HG03378 (cell line): ENCODE data around the gene DLL3.

Source experiments
- ATAC-seq: cut with Tn5 transposase; IDR thresholded peaks from one replicate; pipeline ENCODE4 v1.9.1; 2021; ENCODE audit warnings: mild to moderate bottlenecking, moderate library complexity; ENCODE audit not compliant: unreplicated experiment

The DLL3 gene

DNA sequence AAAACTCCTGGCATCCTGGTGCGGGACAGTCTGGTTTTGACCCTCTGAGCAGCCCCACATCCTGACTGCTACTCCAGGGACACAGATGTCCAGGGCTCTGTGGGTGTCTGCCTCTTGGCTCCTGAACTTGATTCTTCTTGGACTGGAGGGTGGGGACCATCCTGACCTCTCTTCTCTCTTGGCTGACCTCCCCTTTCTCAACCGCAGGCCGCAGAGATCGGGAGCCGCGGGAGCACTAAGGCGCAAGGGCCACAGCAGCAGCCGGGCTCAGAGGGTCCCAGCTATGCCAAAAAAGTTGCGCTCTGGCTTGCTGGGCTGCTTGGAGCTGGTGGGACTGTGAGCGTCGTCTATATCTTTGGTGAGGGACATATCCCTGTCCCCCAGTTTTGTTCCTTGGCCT is 17.1 kb upstream of the DLL3 start:
- ATAC-seq: no peak

DNA sequence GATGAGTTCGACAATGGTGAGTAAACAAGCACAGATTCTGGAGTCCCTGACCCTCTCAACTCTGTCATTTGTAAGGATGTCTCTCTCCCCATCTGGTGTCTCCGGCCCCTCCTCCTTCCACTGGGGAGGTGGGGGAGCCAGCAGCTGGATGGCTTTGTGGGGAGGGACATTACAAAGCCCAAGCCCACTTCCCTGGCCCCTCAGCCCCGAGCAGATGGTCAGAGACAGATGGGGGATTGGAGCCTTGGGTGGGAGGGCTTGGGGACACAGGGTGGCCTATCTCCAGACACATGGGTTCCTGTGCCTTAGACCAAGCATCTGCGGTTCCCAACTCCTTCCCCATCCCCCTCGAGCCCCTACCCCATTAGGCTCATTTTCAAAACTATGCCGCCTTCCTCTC is 15.6 kb upstream of the DLL3 start:
- no peak for ATAC-seq

DNA sequence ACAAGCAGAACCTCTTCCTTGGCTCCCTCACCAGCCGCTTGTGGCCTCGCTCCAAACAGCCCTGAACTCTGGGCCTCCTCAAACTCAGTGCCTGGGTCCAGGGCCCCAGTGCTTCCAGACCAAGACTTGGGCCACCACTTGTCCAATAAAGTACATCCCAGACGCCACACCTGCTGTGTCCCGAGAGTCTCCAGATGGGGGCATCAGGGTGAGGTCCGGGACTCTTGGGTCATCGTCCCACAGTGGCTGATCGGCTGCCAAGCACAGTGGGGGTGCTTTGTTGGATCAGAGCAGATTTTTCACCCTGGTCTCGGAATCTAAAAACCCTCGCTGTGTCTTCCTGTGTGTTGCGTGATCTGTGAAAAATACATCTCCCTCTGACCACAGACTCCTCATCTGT is 9.0 kb upstream of the DLL3 start:
- no peak for ATAC-seq

DNA sequence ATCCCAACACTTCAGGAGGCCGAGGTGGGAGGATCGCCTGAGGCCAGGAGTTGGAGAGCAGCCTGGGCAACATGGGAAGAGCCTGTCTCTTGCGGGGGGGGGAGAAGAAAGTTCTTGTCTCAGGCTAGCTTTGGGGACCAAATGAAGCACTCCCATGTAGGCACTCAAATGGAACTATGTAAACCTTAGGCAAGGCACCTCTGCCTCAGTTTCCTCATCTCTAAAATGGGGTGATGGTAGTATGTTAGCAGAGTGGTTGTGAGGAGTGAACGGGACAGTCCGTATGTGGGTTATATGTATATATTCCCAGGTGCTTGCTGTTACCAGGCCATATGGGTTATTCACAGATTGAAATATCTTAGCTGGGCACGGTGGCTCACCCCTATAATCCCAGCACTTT is 6.5 kb upstream of the DLL3 start:
- no peak for ATAC-seq

DNA sequence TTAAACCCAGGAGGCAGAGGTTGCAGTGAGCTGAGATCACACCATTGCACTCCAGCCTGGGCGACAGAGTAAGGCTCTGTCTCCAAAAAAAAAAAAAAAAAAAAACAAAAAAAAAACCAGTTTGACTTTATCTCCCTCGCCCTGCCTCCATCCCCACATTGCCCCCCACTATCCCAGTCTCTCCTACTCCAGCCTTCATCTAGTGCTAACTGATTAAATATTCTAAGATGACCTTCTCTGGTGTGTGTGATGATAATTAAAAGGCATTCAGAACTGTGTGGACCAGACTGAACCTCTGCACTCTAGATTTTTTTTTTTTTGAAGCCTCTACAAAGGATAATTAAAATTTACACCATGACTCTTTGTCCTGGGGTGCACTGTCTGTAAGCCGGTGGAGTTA is 6.0 kb upstream of the DLL3 start:
- ATAC-seq: no peak

DNA sequence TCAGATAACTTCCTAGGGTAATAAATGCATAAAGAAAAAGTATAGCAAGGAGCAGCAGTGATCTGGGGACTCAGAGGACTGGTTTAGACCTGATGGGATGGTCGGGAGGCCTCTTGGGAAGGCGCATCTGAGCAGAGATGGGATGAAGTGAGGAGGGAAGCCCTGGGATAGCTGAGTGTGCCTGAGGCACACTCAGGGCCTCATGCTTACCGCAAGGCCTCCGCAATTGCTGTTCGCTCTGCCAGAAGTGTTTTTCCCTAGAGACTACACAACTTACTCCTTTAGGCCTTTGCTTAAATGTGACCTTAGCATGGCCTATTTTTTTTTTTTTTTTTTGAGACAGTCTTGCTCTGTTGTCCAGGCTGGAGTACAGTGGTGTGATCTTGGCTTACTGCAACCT is 4.1 kb upstream of the DLL3 start:
- ATAC-seq: no peak

DNA sequence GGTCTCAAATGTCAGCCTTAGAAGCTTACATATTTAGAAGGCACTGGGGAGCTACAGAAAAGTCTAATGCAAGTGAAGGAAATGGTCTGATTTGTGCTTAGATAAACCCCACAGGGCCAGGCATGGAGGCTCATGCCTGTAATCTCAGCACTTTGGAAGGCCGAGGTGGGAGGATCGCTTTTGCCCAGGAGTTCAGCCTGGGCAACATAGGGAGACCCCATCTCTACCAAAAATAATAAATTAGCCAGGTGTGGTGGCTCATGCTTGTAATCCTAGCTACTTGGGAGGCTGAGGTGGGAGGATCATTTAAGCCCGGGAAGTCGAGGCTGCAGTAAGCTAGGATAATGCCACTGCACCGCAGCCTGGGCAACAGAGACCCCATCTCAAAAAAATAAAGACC is 2.7 kb upstream of the DLL3 start:
- ATAC-seq: no peak

DNA sequence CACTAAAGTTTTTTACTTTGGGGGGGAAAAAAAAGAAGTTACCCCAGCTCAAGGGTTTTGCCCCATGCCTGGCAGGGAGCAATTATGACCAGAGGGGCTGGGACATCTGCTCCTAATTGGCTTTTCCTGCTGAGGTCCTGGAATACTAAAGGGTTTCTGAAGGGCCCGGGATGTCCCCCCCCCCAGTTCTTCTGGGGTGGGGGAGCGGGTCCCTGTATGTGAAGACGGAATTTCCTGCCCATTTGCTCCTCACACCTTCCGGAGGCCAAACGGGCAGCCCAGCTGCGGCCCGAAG is 1.1 kb upstream of the DLL3 start:
- ATAC-seq: no peak

DNA sequence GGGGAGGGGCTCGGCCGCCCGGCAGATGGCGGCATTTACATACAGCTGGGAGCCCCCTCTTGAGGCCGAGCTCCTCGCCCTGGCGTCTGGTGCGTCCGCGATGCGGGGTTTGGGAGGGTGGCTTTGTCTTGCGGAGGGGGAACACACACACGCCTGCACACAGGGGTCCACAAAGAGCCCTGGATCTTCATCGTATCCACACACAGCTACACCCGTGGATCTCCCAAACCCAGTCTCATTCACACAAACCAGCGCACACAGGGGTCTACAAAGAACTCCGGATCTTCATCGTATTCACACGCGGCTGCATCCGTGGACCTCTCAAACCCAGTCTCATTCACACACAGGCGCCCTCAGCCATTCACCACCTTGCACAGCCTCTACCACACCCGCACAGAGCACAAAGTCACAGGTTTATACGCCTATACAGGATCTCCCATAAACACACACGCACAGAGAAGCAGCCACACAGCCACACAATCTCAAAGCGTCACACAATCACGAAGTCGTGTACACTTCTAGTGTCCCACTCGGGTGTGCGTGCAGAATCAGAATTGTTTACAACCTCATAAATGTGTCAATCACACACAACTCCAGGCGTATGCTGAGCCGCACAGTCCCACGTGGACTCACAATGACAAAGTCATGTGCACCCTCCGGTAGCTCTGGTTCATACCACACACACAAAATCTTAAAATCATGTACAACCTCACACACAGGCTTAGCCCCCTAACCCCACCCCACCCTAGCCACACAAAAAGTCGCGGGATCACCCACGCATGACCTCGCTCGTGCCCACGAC is 550 bp upstream of the DLL3 start:
- no peak for ATAC-seq

DNA sequence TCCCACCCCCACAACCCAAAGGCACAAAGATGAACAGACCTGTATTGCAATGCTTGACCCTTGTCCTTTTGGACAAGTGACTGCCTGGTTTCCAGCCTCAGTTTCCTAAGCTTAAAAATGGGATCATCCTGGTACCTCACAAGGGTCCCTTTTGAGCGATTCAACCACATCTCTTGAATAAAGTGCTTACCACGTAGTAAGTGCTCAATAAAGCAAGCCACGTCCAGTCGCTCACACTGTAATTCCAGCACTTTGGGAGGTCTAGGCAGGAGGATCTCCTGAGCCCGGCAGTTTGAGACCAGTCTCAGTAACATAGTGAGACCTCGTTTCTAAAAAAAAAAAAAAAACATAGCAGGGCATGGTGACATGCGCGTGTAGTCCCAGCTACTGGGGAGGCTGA is 1.2 kb downstream of the DLL3 start:
- no peak for ATAC-seq

DNA sequence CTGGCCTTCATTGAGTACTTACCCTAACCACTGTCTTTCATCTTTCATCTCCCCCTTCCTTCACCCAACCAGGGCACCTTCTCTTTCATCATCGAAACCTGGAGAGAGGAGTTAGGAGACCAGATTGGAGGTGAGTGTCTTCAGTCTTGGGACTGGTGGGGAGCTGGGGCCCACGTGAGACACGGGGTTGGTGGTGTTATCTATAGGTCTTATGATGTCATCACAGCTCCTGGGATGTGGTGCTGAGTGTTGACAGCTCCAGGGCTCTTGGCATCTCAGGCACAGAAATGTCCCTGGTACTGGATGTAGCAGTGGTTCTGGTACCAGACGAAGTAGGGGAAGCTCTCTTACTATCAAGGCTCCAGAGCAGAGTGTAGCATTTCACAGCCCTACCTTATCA is 1.8 kb downstream of the DLL3 start:
- no peak for ATAC-seq

DNA sequence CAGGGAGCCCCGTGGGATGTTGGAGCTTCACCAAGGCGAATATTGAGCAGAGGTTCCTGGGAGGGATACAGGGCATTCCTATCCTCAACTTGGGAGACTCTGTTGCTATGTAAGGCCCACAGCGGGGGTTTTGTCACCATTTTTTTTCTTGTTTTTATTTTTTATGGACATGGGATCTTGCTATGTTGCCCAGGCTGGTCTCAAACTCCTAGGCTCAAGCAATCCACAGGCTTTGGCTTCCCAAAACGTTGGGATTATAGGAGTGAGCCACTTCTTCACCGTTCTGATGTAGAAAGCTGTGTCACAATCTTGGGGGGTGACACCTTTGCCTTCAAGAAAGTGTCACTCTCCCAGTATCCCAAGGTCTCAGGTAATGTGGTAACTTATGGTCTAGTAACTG is 2.6 kb downstream of the DLL3 start:
- no peak for ATAC-seq

DNA sequence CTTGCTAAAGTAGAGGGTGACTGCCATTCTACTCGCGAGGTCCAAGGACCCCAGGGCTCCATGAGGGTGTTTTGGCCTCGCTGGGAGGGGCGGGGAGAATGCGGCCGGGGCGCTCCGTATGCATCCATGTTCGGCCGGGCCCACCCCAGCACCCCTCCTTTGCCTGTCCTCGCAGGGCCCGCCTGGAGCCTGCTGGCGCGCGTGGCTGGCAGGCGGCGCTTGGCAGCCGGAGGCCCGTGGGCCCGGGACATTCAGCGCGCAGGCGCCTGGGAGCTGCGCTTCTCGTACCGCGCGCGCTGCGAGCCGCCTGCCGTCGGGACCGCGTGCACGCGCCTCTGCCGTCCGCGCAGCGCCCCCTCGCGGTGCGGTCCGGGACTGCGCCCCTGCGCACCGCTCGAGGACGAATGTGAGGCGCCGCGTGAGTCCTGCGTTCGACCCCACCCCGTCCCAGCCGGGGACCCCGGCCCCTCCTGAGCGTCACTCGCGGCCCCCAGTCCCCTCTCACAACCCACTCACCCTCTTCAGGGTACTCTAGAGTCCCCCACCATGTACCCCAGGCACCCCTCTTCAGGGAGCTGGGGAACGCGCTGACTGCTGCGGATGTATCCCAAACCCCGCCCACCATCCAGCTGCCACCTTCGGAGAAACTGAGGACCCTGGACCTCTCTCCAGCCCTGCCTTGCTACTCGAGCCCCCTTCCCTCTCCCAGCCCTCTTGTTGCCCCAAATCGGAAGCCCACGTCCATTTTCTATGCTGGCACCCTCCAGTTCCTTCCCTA is 4.1 kb downstream of the DLL3 start:
- ATAC-seq: no peak

DNA sequence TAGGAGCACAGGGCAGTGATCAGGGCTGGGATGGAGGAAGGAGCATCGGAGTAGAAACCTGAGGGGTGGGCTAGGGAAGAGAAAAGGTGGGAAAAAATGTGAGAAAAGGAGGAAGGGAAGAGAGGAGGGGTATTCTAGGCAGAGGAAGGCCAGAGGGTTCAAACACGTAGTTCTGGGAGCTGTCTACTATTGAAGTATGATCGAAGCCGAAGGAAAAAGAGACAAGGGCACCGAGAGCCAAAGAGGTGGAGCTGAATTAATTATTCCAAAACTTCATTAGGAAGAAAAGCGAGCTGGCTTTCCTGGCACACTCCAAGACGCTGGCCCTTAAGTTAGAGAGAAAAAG is 7.8 kb downstream of the DLL3 start:
- ATAC-seq: no peak

DNA sequence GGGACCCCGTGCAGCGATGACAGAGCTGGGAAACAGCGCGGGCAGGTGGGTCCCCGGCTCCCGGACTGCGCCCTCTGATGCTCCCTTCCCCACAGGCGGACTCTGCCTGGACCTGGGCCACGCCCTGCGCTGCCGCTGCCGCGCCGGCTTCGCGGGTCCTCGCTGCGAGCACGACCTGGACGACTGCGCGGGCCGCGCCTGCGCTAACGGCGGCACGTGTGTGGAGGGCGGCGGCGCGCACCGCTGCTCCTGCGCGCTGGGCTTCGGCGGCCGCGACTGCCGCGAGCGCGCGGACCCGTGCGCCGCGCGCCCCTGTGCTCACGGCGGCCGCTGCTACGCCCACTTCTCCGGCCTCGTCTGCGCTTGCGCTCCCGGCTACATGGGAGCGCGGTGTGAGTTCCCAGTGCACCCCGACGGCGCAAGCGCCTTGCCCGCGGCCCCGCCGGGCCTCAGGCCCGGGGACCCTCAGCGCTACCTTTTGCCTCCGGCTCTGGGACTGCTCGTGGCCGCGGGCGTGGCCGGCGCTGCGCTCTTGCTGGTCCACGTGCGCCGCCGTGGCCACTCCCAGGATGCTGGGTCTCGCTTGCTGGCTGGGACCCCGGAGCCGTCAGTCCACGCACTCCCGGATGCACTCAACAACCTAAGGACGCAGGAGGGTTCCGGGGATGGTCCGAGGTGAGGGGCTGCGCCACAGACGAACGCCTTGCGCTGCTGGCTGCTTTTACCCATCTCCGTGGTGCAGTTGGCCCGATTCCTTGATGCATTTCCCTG is 8.4 kb downstream of the DLL3 start:
- ATAC-seq: no peak

DNA sequence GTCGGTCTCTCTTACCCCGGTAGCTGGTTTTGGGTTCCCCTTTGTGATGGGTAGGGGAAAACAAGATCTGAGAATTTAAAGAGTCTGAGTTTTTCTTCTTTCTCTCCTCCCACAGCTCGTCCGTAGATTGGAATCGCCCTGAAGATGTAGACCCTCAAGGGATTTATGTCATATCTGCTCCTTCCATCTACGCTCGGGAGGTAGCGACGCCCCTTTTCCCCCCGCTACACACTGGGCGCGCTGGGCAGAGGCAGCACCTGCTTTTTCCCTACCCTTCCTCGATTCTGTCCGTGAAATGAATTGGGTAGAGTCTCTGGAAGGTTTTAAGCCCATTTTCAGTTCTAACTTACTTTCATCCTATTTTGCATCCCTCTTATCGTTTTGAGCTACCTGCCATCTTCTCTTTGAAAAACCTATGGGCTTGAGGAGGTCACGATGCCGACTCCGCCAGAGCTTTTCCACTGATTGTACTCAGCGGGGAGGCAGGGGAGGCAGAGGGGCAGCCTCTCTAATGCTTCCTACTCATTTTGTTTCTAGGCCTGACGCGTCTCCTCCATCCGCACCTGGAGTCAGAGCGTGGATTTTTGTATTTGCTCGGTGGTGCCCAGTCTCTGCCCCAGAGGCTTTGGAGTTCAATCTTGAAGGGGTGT is 9.1 kb downstream of the DLL3 start:
- ATAC-seq: no peak

DNA sequence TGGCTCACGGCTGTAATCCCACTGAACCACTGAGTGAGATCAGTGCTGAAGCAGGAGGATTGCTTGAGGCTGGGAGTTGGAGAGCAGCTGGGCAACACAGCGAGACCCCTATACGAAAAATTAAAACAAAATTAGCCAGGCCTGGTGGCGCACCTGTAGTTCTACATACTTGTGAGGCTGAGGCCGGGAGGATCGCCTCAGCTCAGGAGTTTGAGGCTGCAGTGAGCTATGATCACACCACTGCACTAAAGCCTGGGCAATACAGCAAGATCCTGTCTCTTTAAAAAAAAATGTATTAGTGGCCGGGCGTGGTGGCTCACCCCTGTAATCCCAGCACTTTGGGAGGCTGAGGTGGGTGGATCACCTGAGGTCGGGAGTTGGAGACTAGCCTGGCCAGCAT is 9.9 kb downstream of the DLL3 start:
- ATAC-seq: no peak

DNA sequence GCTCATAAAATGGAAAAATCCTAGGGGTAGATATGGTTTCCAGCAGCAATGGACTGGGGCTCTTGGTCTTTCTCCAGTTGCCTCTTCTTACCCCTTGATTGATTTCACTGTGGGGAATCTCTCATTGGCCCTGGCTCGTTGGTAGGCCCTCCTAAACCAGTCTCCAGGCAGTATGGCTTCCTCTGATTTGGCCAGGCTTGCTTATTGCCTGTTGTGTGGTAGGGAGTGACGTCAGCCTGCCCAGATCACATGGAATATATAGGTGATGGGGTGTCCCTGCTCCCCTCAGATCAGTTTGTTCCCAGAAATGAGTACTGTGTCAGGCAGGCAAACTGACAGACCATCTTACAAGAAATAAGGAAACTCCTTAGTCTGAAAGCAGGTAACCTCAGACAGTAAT is 10.5 kb downstream of the DLL3 start:
- no peak for ATAC-seq

DNA sequence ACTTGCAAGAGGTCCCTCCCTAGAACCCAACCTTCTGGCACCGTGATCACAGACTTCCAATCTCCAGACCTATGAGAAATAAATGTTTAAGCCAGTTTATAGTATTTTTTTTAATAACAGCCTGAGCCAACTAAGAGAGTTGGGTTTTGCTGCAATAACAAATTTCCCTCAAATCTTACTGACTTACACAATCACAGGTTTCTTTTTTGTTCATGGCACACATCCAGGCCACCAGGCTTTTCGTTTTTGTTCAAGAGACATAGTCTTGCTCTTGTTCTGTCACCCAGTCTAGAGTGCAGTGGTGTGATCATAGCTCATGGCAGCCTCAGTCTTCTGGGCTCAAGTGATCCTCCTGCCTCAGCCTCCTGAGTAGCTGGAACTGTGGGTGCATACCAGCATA is 14.2 kb downstream of the DLL3 start:
- ATAC-seq: no peak

DNA sequence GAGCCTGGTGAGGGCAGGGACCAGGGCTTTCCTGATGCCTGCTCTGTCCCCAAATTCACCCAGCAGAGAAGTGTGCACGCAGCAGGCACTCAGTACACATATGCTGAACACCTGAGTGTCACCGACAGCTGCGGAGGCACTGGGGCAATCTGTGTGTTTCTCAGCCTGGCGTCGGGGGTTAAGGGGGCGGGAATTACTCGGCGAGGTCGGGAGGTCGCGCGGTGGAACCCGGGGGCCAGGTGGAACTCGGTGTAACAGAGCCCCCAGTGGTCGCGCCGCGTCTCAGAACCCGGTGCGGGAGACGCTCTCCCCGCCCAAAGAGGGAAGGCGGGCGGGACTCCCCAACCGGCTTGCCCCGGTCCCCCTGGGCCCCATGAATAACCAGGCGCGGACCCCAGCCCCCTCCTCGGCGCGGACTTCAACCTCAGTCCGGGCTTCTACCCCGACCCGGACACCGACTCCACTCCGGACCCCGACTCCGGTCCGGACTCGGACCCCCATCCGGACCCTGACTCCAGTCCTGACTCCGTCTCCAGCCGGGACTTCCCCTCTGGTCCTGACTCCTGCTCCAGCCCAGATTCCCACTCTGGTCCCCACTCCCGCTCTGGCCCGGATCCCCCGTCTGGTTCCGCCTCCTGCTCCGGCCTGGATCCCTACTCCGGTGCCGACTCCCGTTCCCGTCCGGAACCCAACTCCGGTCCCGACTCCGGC is 16.2 kb downstream of the DLL3 start, which contains the start of gene SELENOV:
TSS of gene SELENOV (plus strand) at position 300 of the 711 bp plus-strand sequence. CDS start at position 374, 74 bp downstream.
- no peak for ATAC-seq
